HCT116 (cell line): ENCODE data around the gene ARHGEF6. TPM values are rescaled to one million over a fixed set of nuclear protein-coding genes. Genes with fewer than 3 reads are reported as not detected.

Experiments
- ATAC-seq: fragments of 200-7000 bp; cut with Tn5 transposase; 2 replicates; pipeline ENCODE4 v1.9.1; 2020; ENCODE audit warnings: mild to moderate bottlenecking, moderate library complexity
- BruUV-seq: library from RNA; stranded (reverse); fragments of 400-500 nt; replicated peaks from 2 replicates; lab custom pipeline; 2021; lab: Mats Ljungman, UMichigan
- CTCF ChIA-PET: fragments of 300-600 bp; sonication (Branson Sonifier 250); formaldehyde crosslinking; loops from one replicate; lab custom pipeline; 2021; ENCODE audit warnings: antibody characterized with exemption; lab: Charles Lee
- POLR2A ChIA-PET: fragments of 300-600, 350-600 bp; sonication (Branson Sonifier 250); formaldehyde crosslinking; loops from one replicate; lab custom pipeline; 2021; ENCODE audit warnings: antibody characterized with exemption; lab: Charles Lee
- RAD21 ChIA-PET, 2 experiments: fragments of 300-600 bp; sonication (Branson Sonifier 250); formaldehyde crosslinking; loops; one replicate each; lab custom pipeline; 2023; ENCODE audit warnings: low total read pairs in 2 of 2; ENCODE audit not compliant: uncharacterized antibody in 2 of 2, unreplicated experiment in 2 of 2, low non-redundant PET in 1 of 2; lab: Charles Lee
- DNase-seq: peaks from one replicate; pipeline ENCODE4 v3.0.0-alpha.2; 2010; ENCODE audit warnings: low read depth, low spot score
- H2AFZ ChIP-seq: fragments of 200-600 bp; shearing (Covaris generic), sonication (generic); 2 replicates; pipeline ENCODE4 v1.6.1; 2017; ENCODE audit warnings: low read depth, mixed run types, mixed read lengths, antibody characterized with exemption, low read length; ENCODE audit not compliant: poor library complexity, severe bottlenecking
- H3K27ac ChIP-seq: 2 replicates; pipeline ENCODE4 v1.5.1; 2012; ENCODE audit warnings: low read depth, low read length
- H3K27me3 ChIP-seq: fragments of 200-600 bp; sonication (generic); 2 replicates; pipeline ENCODE4 v1.6.1; 2016; ENCODE audit warnings: mixed run types, low read length, mixed read lengths; ENCODE audit not compliant: insufficient read depth
- H3K36me3 ChIP-seq, 2 experiments: fragments of 200-500 bp in 1 of 2; fragments of 200-600 bp in 1 of 2; sonication (Bioruptor generic) in 1 of 2; sonication (generic) in 1 of 2; 2 replicates each; pipeline versions ENCODE4 v1.5.1 to v1.6.1; 2014 to 2016; ENCODE audit warnings: low read length in 2 of 2, inconsistent platforms in 1 of 2, mixed read lengths in 1 of 2, mixed run types in 1 of 2; ENCODE audit not compliant: insufficient read depth in 2 of 2, control insufficient read depth in 1 of 2
- H3K4me1 ChIP-seq, 2 experiments: fragments of 200-600 bp in 1 of 2; sonication (generic) in 1 of 2; 2 replicates each; pipeline versions ENCODE4 v1.5.1 to v1.6.1; 2012 to 2017; ENCODE audit warnings: low read length in 2 of 2, inconsistent platforms in 1 of 2, mild to moderate bottlenecking in 1 of 2, mixed read lengths in 1 of 2, mixed run types in 1 of 2, moderate library complexity in 1 of 2; ENCODE audit not compliant: insufficient read depth in 2 of 2, control insufficient read depth in 1 of 2
- H3K4me2 ChIP-seq: fragments of 200-600 bp; sonication (generic); 2 replicates; pipeline ENCODE4 v1.6.1; 2017; ENCODE audit warnings: mixed run types, low read length, mixed read lengths
- H3K4me3 ChIP-seq, 2 experiments: fragments of 200-600 bp in 1 of 2; sonication (generic) in 1 of 2; replicated peaks in 1 of 2; 2 replicates each; pipeline ENCODE4 v1.5.1; 2011 to 2016; ENCODE audit warnings: low read length in 2 of 2, control low read depth in 1 of 2, low read depth in 1 of 2, mild to moderate bottlenecking in 1 of 2, mixed read lengths in 1 of 2, mixed run types in 1 of 2
- H3K79me2 ChIP-seq: fragments of 200-600 bp; sonication (generic); 2 replicates; pipeline ENCODE4 v1.6.1; 2017; ENCODE audit warnings: mild to moderate bottlenecking, mixed run types, low read length, moderate library complexity, mixed read lengths; ENCODE audit not compliant: insufficient read depth
- H3K9ac ChIP-seq: fragments of 200-600 bp; sonication (generic); 2 replicates; pipeline ENCODE4 v1.6.1; 2016; ENCODE audit warnings: low read length, mixed read lengths
- H3K9me2 ChIP-seq: fragments of 200-600 bp; sonication (generic), shearing (Covaris generic); 2 replicates; pipeline ENCODE4 v1.6.1; 2017; ENCODE audit warnings: mixed run types, mild to moderate bottlenecking, moderate library complexity; ENCODE audit not compliant: insufficient read depth
- H3K9me3 ChIP-seq, 2 experiments: fragments of 200-500 bp in 1 of 2; fragments of 200-600 bp in 1 of 2; sonication (Bioruptor generic) in 1 of 2; sonication (generic) in 1 of 2; 2 replicates each; pipeline ENCODE4 v1.6.1; 2014 to 2017; ENCODE audit warnings: low read length in 2 of 2, mixed read lengths in 2 of 2, inconsistent platforms in 1 of 2, low read depth in 1 of 2, mild to moderate bottlenecking in 1 of 2, mixed run types in 1 of 2, moderate library complexity in 1 of 2; ENCODE audit not compliant: control insufficient read depth in 1 of 2, insufficient read depth in 1 of 2
- H4K20me1 ChIP-seq: fragments of 200-600 bp; sonication (generic), shearing (Covaris generic); 2 replicates; pipeline ENCODE4 v1.6.1; 2017; ENCODE audit warnings: mixed run types, mild to moderate bottlenecking, moderate library complexity; ENCODE audit not compliant: insufficient read depth
- CEBPB ChIP-seq: IDR thresholded peaks from 2 replicates; pipeline ENCODE4 v1.6.1; 2012; ENCODE audit warnings: low read depth
- EGR1 ChIP-seq: IDR thresholded peaks from 2 replicates; pipeline ENCODE4 v1.6.1; 2012; ENCODE audit warnings: low read depth
- ELF1 ChIP-seq: IDR thresholded peaks from 2 replicates; pipeline ENCODE4 v1.6.1; 2012; ENCODE audit warnings: low read depth, borderline replicate concordance
- EZH2phosphoT487 ChIP-seq: fragments of 200-600 bp; IDR thresholded peaks from 2 replicates; pipeline ENCODE4 v1.6.1; 2018; ENCODE audit warnings: antibody characterized with exemption, borderline replicate concordance
- POLR2A ChIP-seq: IDR thresholded peaks from 2 replicates; pipeline ENCODE4 v1.7.0; 2011; ENCODE audit warnings: borderline replicate concordance; ENCODE audit not compliant: insufficient read depth, insufficient read length; ENCODE audit errors: extremely low read depth
- POLR2AphosphoS5 ChIP-seq: IDR thresholded peaks from 2 replicates; pipeline ENCODE4 v1.6.1; 2011; ENCODE audit warnings: mild to moderate bottlenecking, low read depth, low read length, moderate library complexity
- RAD21 ChIP-seq: IDR thresholded peaks from 2 replicates; pipeline ENCODE4 v1.6.1; 2012; ENCODE audit warnings: low read depth, mild to moderate bottlenecking
- SIN3A ChIP-seq: IDR thresholded peaks from 2 replicates; pipeline ENCODE4 v1.6.1; 2012; ENCODE audit warnings: low read depth
- SP1 ChIP-seq: IDR thresholded peaks from 2 replicates; pipeline ENCODE4 v1.6.1; 2012; ENCODE audit warnings: low read depth
- SRF ChIP-seq: IDR thresholded peaks from 2 replicates; pipeline ENCODE4 v1.6.1; 2012; ENCODE audit warnings: low read depth
- TCF7L2 ChIP-seq: IDR thresholded peaks from 2 replicates; pipeline ENCODE4 v1.7.0; 2011; ENCODE audit warnings: borderline replicate concordance, inconsistent platforms; ENCODE audit not compliant: insufficient read depth, insufficient read length; ENCODE audit errors: extremely low read depth
- YY1 ChIP-seq: IDR thresholded peaks from 2 replicates; pipeline ENCODE4 v1.6.1; 2011; ENCODE audit warnings: low read length, low read depth, moderate library complexity, mild to moderate bottlenecking; ENCODE audit not compliant: insufficient replicate concordance; ENCODE audit errors: extremely low read depth
- ZFX ChIP-seq: fragments of 450-650 bp; IDR thresholded peaks from 2 replicates; pipeline ENCODE4 v1.6.1; 2017
- ZNF274 ChIP-seq: fragments of 200-500 bp; sonication (Bioruptor generic); IDR thresholded peaks from 2 replicates; pipeline ENCODE4 v1.6.1; 2014; ENCODE audit warnings: mild to moderate bottlenecking, low read depth, low read length, inconsistent platforms
- intact Hi-C: fragments of 100-400 bp; cut with micrococcal nuclease; formaldehyde crosslinking; loops from 2 replicates; pipeline ENCODE4 v1.10.0; 2022
- total RNA-seq: library from RNA; stranded (reverse); gene quantifications from one replicate; pipeline ENCODE4 v1.2.1, GENCODE V29; 2021; ENCODE audit not compliant: unreplicated experiment
- TF ChIP-seq, protein P1 (sequence below): IDR thresholded peaks from 2 replicates; pipeline ENCODE4 v1.6.1; 2012; ENCODE audit warnings: low read depth
- TF ChIP-seq, protein P2 (sequence below): IDR thresholded peaks from 2 replicates; pipeline ENCODE4 v1.6.1; 2011; ENCODE audit warnings: mild to moderate bottlenecking, low read length, moderate library complexity; ENCODE audit not compliant: insufficient replicate concordance; ENCODE audit errors: extremely low read depth
- TF ChIP-seq, protein P3 (sequence below): IDR thresholded peaks from 2 replicates; pipeline ENCODE4 v1.6.1; 2012

ARHGEF6 gene
- total RNA-seq, 1 experiment from 2014 or later = 1.9 TPM

- no peaks in the 10 kb centered on the region for H3K4me1 ChIP-seq
- no peaks in the 10 kb centered on the region for H4K20me1 ChIP-seq
- ChIA-PET POLR2A (no interaction called here), RAD21 (no interaction called here)
- BruUV-seq = no TSS peak
- H2AFZ ChIP-seq = no peak overlapping the region
- no peaks in the 10 kb centered on the region for H3K79me2 ChIP-seq
- H3K36me3 ChIP-seq = no peaks in the 10 kb centered on the region
- ATAC-seq = no peak
- no peak overlapping the region for H3K4me3 ChIP-seq
- intact Hi-C loops = no loop called here
- no peak overlapping the region for H3K9ac ChIP-seq
- H3K9me3 ChIP-seq = no peaks in the 10 kb centered on the region
- no peaks in the 10 kb centered on the region for H3K27me3 ChIP-seq
- TF ChIP-seq ELF1 = no peak
- no peak for TF ChIP-seq POLR2A
- TF ChIP-seq, protein P1, sequence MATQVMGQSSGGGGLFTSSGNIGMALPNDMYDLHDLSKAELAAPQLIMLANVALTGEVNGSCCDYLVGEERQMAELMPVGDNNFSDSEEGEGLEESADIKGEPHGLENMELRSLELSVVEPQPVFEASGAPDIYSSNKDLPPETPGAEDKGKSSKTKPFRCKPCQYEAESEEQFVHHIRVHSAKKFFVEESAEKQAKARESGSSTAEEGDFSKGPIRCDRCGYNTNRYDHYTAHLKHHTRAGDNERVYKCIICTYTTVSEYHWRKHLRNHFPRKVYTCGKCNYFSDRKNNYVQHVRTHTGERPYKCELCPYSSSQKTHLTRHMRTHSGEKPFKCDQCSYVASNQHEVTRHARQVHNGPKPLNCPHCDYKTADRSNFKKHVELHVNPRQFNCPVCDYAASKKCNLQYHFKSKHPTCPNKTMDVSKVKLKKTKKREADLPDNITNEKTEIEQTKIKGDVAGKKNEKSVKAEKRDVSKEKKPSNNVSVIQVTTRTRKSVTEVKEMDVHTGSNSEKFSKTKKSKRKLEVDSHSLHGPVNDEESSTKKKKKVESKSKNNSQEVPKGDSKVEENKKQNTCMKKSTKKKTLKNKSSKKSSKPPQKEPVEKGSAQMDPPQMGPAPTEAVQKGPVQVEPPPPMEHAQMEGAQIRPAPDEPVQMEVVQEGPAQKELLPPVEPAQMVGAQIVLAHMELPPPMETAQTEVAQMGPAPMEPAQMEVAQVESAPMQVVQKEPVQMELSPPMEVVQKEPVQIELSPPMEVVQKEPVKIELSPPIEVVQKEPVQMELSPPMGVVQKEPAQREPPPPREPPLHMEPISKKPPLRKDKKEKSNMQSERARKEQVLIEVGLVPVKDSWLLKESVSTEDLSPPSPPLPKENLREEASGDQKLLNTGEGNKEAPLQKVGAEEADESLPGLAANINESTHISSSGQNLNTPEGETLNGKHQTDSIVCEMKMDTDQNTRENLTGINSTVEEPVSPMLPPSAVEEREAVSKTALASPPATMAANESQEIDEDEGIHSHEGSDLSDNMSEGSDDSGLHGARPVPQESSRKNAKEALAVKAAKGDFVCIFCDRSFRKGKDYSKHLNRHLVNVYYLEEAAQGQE = no peak
- TF ChIP-seq CEBPB = no peak
- TF ChIP-seq ZFX = no peak
- TF ChIP-seq POLR2AphosphoS5 = no peak
- TF ChIP-seq, protein P2, sequence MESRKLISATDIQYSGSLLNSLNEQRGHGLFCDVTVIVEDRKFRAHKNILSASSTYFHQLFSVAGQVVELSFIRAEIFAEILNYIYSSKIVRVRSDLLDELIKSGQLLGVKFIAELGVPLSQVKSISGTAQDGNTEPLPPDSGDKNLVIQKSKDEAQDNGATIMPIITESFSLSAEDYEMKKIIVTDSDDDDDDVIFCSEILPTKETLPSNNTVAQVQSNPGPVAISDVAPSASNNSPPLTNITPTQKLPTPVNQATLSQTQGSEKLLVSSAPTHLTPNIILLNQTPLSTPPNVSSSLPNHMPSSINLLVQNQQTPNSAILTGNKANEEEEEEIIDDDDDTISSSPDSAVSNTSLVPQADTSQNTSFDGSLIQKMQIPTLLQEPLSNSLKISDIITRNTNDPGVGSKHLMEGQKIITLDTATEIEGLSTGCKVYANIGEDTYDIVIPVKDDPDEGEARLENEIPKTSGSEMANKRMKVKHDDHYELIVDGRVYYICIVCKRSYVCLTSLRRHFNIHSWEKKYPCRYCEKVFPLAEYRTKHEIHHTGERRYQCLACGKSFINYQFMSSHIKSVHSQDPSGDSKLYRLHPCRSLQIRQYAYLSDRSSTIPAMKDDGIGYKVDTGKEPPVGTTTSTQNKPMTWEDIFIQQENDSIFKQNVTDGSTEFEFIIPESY = no peak
- no peak for TF ChIP-seq RAD21
- TF ChIP-seq, protein P3, sequence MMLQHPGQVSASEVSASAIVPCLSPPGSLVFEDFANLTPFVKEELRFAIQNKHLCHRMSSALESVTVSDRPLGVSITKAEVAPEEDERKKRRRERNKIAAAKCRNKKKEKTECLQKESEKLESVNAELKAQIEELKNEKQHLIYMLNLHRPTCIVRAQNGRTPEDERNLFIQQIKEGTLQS = no peak
- TF ChIP-seq SP1 = no peak
- TF ChIP-seq YY1 = no peak
- TF ChIP-seq ZNF274 = no peak
- no peak for TF ChIP-seq SIN3A
- no peak for TF ChIP-seq EGR1
- TF ChIP-seq SRF = no peak
- no peak for TF ChIP-seq TCF7L2
- no peak for TF ChIP-seq EZH2phosphoT487
- TF ChIP-seq, all 23 proteins: peak for 0
- no peak for DNase-seq
- Histone ChIP-seq H3K4me2 (no peak overlapping the region), H3K9me2 (no peaks in the 10 kb centered on the region), H3K27ac (no peak overlapping the region)
- CTCF ChIA-PET = no interaction called here
Observed at GRCh38 chrX:136742721-136743379, 37.9 kb downstream of the ARHGEF6 start.
